Mesothelial cell of epicardium (in vitro differentiated cells): Measurements from ENCODE around the gene MMP11. TPM values are rescaled to one million over a fixed set of nuclear protein-coding genes. Genes with fewer than 3 reads are reported as not detected.

Source experiments
- DNase-seq, 2 experiments: peaks; one replicate each; pipeline ENCODE4 v3.0.0; 2021; ENCODE audit warnings: low spot score in 2 of 2; ENCODE audit not compliant: unreplicated experiment in 2 of 2
- H3K27ac Mint-ChIP-seq: 2 replicates; pipeline ENCODE4 v1.8.0; 2021; ENCODE audit warnings: mixed read lengths
- H3K27me3 Mint-ChIP-seq: 2 replicates; pipeline ENCODE4 v1.8.0; 2021; ENCODE audit warnings: low read depth, mixed read lengths
- H3K36me3 Mint-ChIP-seq: 2 replicates; pipeline ENCODE4 v1.8.0; 2021; ENCODE audit warnings: mixed read lengths
- H3K4me1 Mint-ChIP-seq: 2 replicates; pipeline ENCODE4 v1.8.0; 2021; ENCODE audit warnings: mixed read lengths
- H3K4me3 Mint-ChIP-seq: 2 replicates; pipeline ENCODE4 v1.8.0; 2021; ENCODE audit warnings: mild to moderate bottlenecking, moderate library complexity, mixed read lengths
- H3K9me3 Mint-ChIP-seq: 2 replicates; pipeline ENCODE4 v1.8.0; 2021; ENCODE audit warnings: mixed read lengths
- CTCF ChIP-seq: fragments of 200-600 bp; sonication (generic); IDR thresholded peaks from one replicate; pipeline ENCODE4 v1.5.0; 2021; ENCODE audit warnings: antibody characterized with exemption; ENCODE audit not compliant: unreplicated experiment
- total RNA-seq: library from RNA; stranded (reverse); gene quantifications from 3 replicates; pipeline ENCODE4 v1.2.1, GENCODE V29; 2021

Gene MMP11
- total RNA-seq, 1 donor from 2014 or later, result 566 TPM

- peaks cover 23% of the 10 kb centered on the region for H3K4me1 Mint-ChIP-seq
- peaks cover 10% of the 10 kb centered on the region for H3K9me3 Mint-ChIP-seq
- no peaks in the 10 kb centered on the region for H3K27me3 Mint-ChIP-seq
- peaks cover 65% of the 10 kb centered on the region for H3K36me3 Mint-ChIP-seq
- no peak overlapping the region for H3K4me3 Mint-ChIP-seq
- no peak for TF ChIP-seq CTCF
- peak overlapping the region; percentile 82 for H3K27ac Mint-ChIP-seq
- no peak for DNase-seq
Observed at GRCh38 chr22:23826510-23827350, 54.1 kb downstream of the MMP11 start.

- H3K36me3 Mint-ChIP-seq, result peaks cover 62% of the 10 kb centered on the region
- H3K27ac Mint-ChIP-seq, result peak overlapping the region; percentile 61
- peaks cover 25% of the 10 kb centered on the region for H3K4me1 Mint-ChIP-seq
- H3K27me3 Mint-ChIP-seq, result no peaks in the 10 kb centered on the region
- H3K4me3 Mint-ChIP-seq, result no peak overlapping the region
- peaks cover 10% of the 10 kb centered on the region for H3K9me3 Mint-ChIP-seq
- no peak for TF ChIP-seq CTCF
- no peak for DNase-seq
Observed at GRCh38 chr22:23827351-23827995, 54.8 kb downstream of the MMP11 start.

- Mint-ChIP-seq H3K27ac (peak overlapping the region; percentile 68), H3K27me3 (no peaks in the 10 kb centered on the region), H3K36me3 (peaks cover 52% of the 10 kb centered on the region), H3K9me3 (peaks cover 10% of the 10 kb centered on the region), H3K4me3 (no peak overlapping the region), H3K4me1 (peaks cover 25% of the 10 kb centered on the region)
- TF ChIP-seq CTCF, result no peak
- DNase-seq, result no peak
Observed at GRCh38 chr22:23828800-23829680, 56.4 kb downstream of the MMP11 start.

GRCh38 chr22:23829845-23830372 lies 57.3 kb downstream of the MMP11 start:
- no peak for TF ChIP-seq CTCF
- Mint-ChIP-seq H3K4me3 (no peak overlapping the region), H3K27ac (peak overlapping the region; percentile 26), H3K36me3 (peaks cover 47% of the 10 kb centered on the region), H3K9me3 (peaks cover 10% of the 10 kb centered on the region), H3K27me3 (no peaks in the 10 kb centered on the region), H3K4me1 (peaks cover 24% of the 10 kb centered on the region)
- no peak for DNase-seq

GRCh38 chr22:23831261-23831660 lies 58.6 kb downstream of the MMP11 start:
- H3K4me1 Mint-ChIP-seq, result peaks cover 19% of the 10 kb centered on the region
- TF ChIP-seq CTCF, result no peak
- H3K4me3 Mint-ChIP-seq, result no peak overlapping the region
- peaks cover 10% of the 10 kb centered on the region for H3K9me3 Mint-ChIP-seq
- H3K27me3 Mint-ChIP-seq, result no peaks in the 10 kb centered on the region
- peaks cover 44% of the 10 kb centered on the region for H3K36me3 Mint-ChIP-seq
- no peak overlapping the region for H3K27ac Mint-ChIP-seq
- no peak for DNase-seq
